GM23338 (cell line): ENCODE data around the gene CIB4. TPM values are rescaled to one million over a fixed set of nuclear protein-coding genes. Genes with fewer than 3 reads are reported as not detected.
"Not testable (repeated sequence)": the region's sequence is repeated elsewhere in the genome, so short reads cannot be mapped to it uniquely, and the experiment has no call there.

Experiments
- ATAC-seq: fragments of 200-7000 bp; cut with Tn5 transposase; 3 replicates; pipeline ENCODE4 v1.9.1; 2020
- DNase-seq: peaks from one replicate; pipeline ENCODE4 v3.0.0-alpha.2; 2015; ENCODE audit warnings: low spot score
- H2AFZ ChIP-seq: fragments of 200-600 bp; sonication (generic); 2 replicates; pipeline ENCODE4 v1.8.0; 2016; ENCODE audit warnings: antibody characterized with exemption, mild to moderate bottlenecking, moderate library complexity
- H3F3A ChIP-seq: fragments of 200-600 bp; sonication (generic); replicated peaks from 2 replicates; pipeline ENCODE4 v1.8.0; 2017; ENCODE audit warnings: antibody characterized with exemption, mixed run types, low read depth
- H3K27ac ChIP-seq: fragments of 200-600 bp; sonication (generic); 2 replicates; pipeline ENCODE4 v1.6.1; 2016; ENCODE audit warnings: low read depth
- H3K27me3 ChIP-seq: fragments of 200-600 bp; sonication (generic); 2 replicates; pipeline ENCODE4 v1.8.0; 2016; ENCODE audit warnings: mild to moderate bottlenecking, mixed run types, moderate library complexity; ENCODE audit not compliant: insufficient read depth
- H3K36me3 ChIP-seq: fragments of 200-600 bp; sonication (generic); 2 replicates; pipeline ENCODE4 v1.8.0; 2016; ENCODE audit warnings: mild to moderate bottlenecking; ENCODE audit not compliant: insufficient read depth
- H3K4me1 ChIP-seq: fragments of 200-600 bp; sonication (generic); 2 replicates; pipeline ENCODE4 v1.8.0; 2016; ENCODE audit warnings: mild to moderate bottlenecking, moderate library complexity; ENCODE audit not compliant: insufficient read depth
- H3K4me2 ChIP-seq: fragments of 200-600 bp; sonication (generic); 2 replicates; pipeline ENCODE4 v1.7.1; 2017; ENCODE audit warnings: mixed run types
- H3K4me3 ChIP-seq: fragments of 200-600 bp; sonication (generic); 2 replicates; pipeline ENCODE4 v1.6.1; 2016; ENCODE audit warnings: mixed run types
- H3K79me2 ChIP-seq: fragments of 200-600 bp; sonication (generic); replicated peaks from 2 replicates; pipeline ENCODE4 v1.8.0; 2017; ENCODE audit warnings: mild to moderate bottlenecking; ENCODE audit not compliant: insufficient read depth
- H3K9me2 ChIP-seq: fragments of 200-600 bp; sonication (generic); 2 replicates; pipeline ENCODE4 v1.8.0; 2017; ENCODE audit not compliant: insufficient read depth
- H4K20me1 ChIP-seq: fragments of 200-600 bp; sonication (generic); replicated peaks from 2 replicates; pipeline ENCODE4 v1.8.0; 2017; ENCODE audit warnings: mild to moderate bottlenecking; ENCODE audit not compliant: insufficient read depth
- H3K27ac Mint-ChIP-seq: 2 replicates; pipeline ENCODE4 v1.8.0; 2020; ENCODE audit warnings: inconsistent platforms, mild to moderate bottlenecking, moderate library complexity, mixed read lengths
- H3K27me3 Mint-ChIP-seq: 3 replicates; pipeline ENCODE4 v1.8.0; 2022; ENCODE audit warnings: low read depth, mild to moderate bottlenecking, moderate library complexity, mixed read lengths, inconsistent platforms; ENCODE audit not compliant: insufficient read depth, poor library complexity
- H3K36me3 Mint-ChIP-seq: 3 replicates; pipeline ENCODE4 v1.8.0; 2021; ENCODE audit warnings: low read depth, mild to moderate bottlenecking, inconsistent platforms, moderate library complexity, mixed read lengths
- H3K4me1 Mint-ChIP-seq: 3 replicates; pipeline ENCODE4 v1.8.0; 2020; ENCODE audit warnings: mild to moderate bottlenecking, inconsistent platforms, mixed read lengths
- H3K4me3 Mint-ChIP-seq: 3 replicates; pipeline ENCODE4 v1.8.0; 2021; ENCODE audit warnings: moderate library complexity, mild to moderate bottlenecking, inconsistent platforms, mixed read lengths
- H3K9me3 Mint-ChIP-seq: 3 replicates; pipeline ENCODE4 v1.8.0; 2020; ENCODE audit warnings: moderate library complexity, mild to moderate bottlenecking, inconsistent platforms, mixed read lengths
- CREB1 ChIP-seq: fragments of 250-450 bp; sonication (Bioruptor Pico); IDR thresholded peaks from 2 replicates; pipeline ENCODE4 v1.5.0; 2020; ENCODE audit warnings: low read depth, mild to moderate bottlenecking, moderate library complexity
- ETS1 ChIP-seq: IDR thresholded peaks from 2 replicates; pipeline ENCODE4 v1.6.1; 2016; ENCODE audit warnings: antibody characterized with exemption
- EZH2 ChIP-seq: fragments of 200-600 bp; sonication (generic); IDR thresholded peaks from one replicate; pipeline ENCODE4 v1.8.0; 2017; ENCODE audit warnings: antibody characterized with exemption, mild to moderate bottlenecking, low read depth; ENCODE audit not compliant: unreplicated experiment
- EZH2phosphoT487 ChIP-seq: fragments of 200-600 bp; sonication (generic); IDR thresholded peaks from one replicate; pipeline ENCODE4 v1.8.1; 2018; ENCODE audit warnings: antibody characterized with exemption; ENCODE audit not compliant: unreplicated experiment
- JUNB ChIP-seq: IDR thresholded peaks from one replicate; pipeline ENCODE4 v1.6.1; 2016; ENCODE audit warnings: antibody characterized with exemption; ENCODE audit not compliant: unreplicated experiment
- NANOG ChIP-seq: IDR thresholded peaks from 2 replicates; pipeline ENCODE4 v1.6.1; 2016; ENCODE audit warnings: antibody characterized with exemption, borderline replicate concordance
- POLR2AphosphoS5 ChIP-seq: IDR thresholded peaks from 2 replicates; pipeline ENCODE4 v1.6.1; 2016; ENCODE audit warnings: antibody characterized with exemption, low read depth
- ZNF114 ChIP-seq: fragments of 250-450 bp; sonication (Bioruptor Pico); IDR thresholded peaks from 2 replicates; pipeline ENCODE4 v1.5.0; 2020; ENCODE audit warnings: mild to moderate bottlenecking, moderate library complexity
- ZNF331 ChIP-seq: fragments of 250-450 bp; sonication (Bioruptor Pico); IDR thresholded peaks from 2 replicates; pipeline ENCODE4 v1.5.0; 2020; ENCODE audit warnings: low read depth, mild to moderate bottlenecking, moderate library complexity
- ZNF462 ChIP-seq: fragments of 250-450 bp; sonication (Bioruptor Pico); IDR thresholded peaks from 2 replicates; pipeline ENCODE4 v1.5.0; 2020; ENCODE audit warnings: mild to moderate bottlenecking, moderate library complexity
- polyA plus RNA-seq: library from polyadenylated mRNA; unstranded; fragments of >200 nt; fragmentation: Nextera tagmentation; extraction: Ambion mirVana; gene quantifications from 2 replicates; pipeline ENCODE4 v1.2.1, GENCODE V29; 2016
- total RNA-seq: library from RNA; depleted of rRNA; stranded (reverse); fragments of >200 nt; shearing (Covaris generic); gene quantifications from 2 replicates; pipeline ENCODE4 v1.2.3, GENCODE V29; 2014
- TF ChIP-seq, protein P1 (sequence below), 2 experiments: fragments of 200-600 bp in 1 of 2; sonication (generic) in 1 of 2; conservative IDR thresholded peaks; 2 replicates each; pipeline versions ENCODE4 v1.5.1 to v1.6.1; 2016 to 2017; ENCODE audit warnings: antibody characterized with exemption in 2 of 2, low read depth in 2 of 2, mild to moderate bottlenecking in 2 of 2, moderate library complexity in 1 of 2

Gene CIB4
- total and polyA plus RNA-seq, 2 experiments from 2014 or later, result not detected

DNA sequence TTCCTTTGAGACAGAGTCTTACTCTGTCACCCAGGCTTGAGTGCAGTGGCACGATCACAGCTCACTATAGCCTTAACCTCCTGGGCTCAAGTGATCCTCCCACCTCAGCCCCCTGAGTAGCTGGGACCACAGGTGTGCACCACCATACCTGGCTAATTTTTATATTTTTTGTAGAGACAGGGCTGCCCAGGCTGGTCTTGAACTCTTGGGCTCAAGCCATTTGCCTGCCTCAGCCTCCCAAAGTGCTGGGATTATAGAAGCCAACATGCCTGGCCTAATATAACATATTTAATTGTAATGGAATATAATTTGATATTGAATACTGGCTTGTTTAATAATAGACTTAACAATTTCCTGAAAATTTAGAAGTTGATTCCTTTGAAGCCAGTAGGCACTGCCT is 74.4 kb downstream of the CIB4 start:
- not testable (repeated sequence) for H3F3A ChIP-seq, H3K9me3 Mint-ChIP-seq, H3K79me2 ChIP-seq, H3K4me3 Mint-ChIP-seq, ATAC-seq, H3K36me3 ChIP-seq, H3K4me3 ChIP-seq, H3K4me2 ChIP-seq, H4K20me1 ChIP-seq, H3K4me1 ChIP-seq, H3K27ac ChIP-seq, DNase-seq, H2AFZ ChIP-seq, H3K27ac Mint-ChIP-seq, H3K9me2 ChIP-seq, H3K36me3 Mint-ChIP-seq
- Mint-ChIP-seq H3K27me3 (peaks cover 21% of the 10 kb centered on the region), H3K4me1 (peaks cover 36% of the 10 kb centered on the region)
- H3K27me3 ChIP-seq, result peaks cover 20% of the 10 kb centered on the region

DNA sequence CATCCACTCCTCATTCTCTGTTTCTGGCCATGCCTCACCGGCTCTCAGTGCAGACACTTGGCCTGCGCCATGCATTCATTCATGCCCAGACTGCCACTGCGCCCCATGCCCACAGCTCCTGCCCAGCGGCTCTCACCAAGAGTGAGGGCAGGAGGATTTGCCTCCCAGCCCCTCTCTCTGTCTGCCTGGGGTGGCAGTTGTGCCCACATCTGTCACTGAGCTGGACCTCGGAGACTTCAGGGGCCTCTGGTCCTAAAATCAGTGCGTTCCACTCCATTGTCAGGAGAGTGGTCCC is 75.1 kb downstream of the CIB4 start:
- Histone ChIP-seq H3K4me2 (no peak overlapping the region), H3K36me3 (no peaks in the 10 kb centered on the region), H3K4me1 (peaks cover 6% of the 10 kb centered on the region), H3K4me3 (no peak overlapping the region), H3K27ac (no peak overlapping the region), H3K9me2 (no peaks in the 10 kb centered on the region), H2AFZ (no peak overlapping the region), H3K79me2 (no peaks in the 10 kb centered on the region), H4K20me1 (no peaks in the 10 kb centered on the region), H3K27me3 (peaks cover 27% of the 10 kb centered on the region), H3F3A (no peaks in the 10 kb centered on the region)
- H3K36me3 Mint-ChIP-seq, result no peaks in the 10 kb centered on the region
- H3K27ac Mint-ChIP-seq, result no peak overlapping the region
- H3K9me3 Mint-ChIP-seq, result no peaks in the 10 kb centered on the region; the same call in 2 of the 3 replicates
- H3K4me1 Mint-ChIP-seq, result peaks cover 36% of the 10 kb centered on the region
- peaks cover 26% of the 10 kb centered on the region for H3K27me3 Mint-ChIP-seq
- DNase-seq (no peak), ATAC-seq (no peak)
- no peak overlapping the region for H3K4me3 Mint-ChIP-seq
- TF ChIP-seq CREB1 (CRISPR knock-in tag) (no peak), ETS1 (no peak), EZH2 (no peak), NANOG (no peak), JUNB (no peak), POLR2AphosphoS5 (no peak), EZH2phosphoT487 (no peak), ZNF331 (CRISPR knock-in tag) (no peak), ZNF114 (no peak), ZNF462 (CRISPR knock-in tag) (no peak)
- TF ChIP-seq, protein P1, sequence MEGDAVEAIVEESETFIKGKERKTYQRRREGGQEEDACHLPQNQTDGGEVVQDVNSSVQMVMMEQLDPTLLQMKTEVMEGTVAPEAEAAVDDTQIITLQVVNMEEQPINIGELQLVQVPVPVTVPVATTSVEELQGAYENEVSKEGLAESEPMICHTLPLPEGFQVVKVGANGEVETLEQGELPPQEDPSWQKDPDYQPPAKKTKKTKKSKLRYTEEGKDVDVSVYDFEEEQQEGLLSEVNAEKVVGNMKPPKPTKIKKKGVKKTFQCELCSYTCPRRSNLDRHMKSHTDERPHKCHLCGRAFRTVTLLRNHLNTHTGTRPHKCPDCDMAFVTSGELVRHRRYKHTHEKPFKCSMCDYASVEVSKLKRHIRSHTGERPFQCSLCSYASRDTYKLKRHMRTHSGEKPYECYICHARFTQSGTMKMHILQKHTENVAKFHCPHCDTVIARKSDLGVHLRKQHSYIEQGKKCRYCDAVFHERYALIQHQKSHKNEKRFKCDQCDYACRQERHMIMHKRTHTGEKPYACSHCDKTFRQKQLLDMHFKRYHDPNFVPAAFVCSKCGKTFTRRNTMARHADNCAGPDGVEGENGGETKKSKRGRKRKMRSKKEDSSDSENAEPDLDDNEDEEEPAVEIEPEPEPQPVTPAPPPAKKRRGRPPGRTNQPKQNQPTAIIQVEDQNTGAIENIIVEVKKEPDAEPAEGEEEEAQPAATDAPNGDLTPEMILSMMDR (conservative IDR thresholded peaks at IDR 0.05; ENCODE audit: low read depth in 2 of 2), result no peak
